Neural cell (in vitro differentiated cells): ENCODE results near the gene SAYSD1.

Experiments used
- CTCF ChIP-seq: fragments of 450-650 bp; IDR thresholded peaks from 2 replicates; pipeline ENCODE4 v1.5.1; 2014; ENCODE audit warnings: antibody characterized with exemption, mild to moderate bottlenecking, moderate library complexity; ENCODE audit not compliant: poor library complexity, severe bottlenecking
- EZH2 ChIP-seq: fragments of 200-600, 300-800 bp; shearing (Covaris generic), sonication (generic); IDR thresholded peaks from 2 replicates; pipeline ENCODE4 v1.6.1; 2014; ENCODE audit warnings: antibody characterized with exemption, low read length, borderline replicate concordance, mild to moderate bottlenecking; ENCODE audit not compliant: insufficient read depth, poor library complexity, severe bottlenecking
- MXI1 ChIP-seq: fragments of 450-650 bp; conservative IDR thresholded peaks from 2 replicates; pipeline ENCODE4 v1.6.1; 2014; ENCODE audit warnings: antibody characterized with exemption, mild to moderate bottlenecking; ENCODE audit not compliant: poor library complexity, severe bottlenecking
- POLR2AphosphoS5 ChIP-seq: IDR thresholded peaks from 2 replicates; pipeline ENCODE4 v1.6.1; 2012

DNA sequence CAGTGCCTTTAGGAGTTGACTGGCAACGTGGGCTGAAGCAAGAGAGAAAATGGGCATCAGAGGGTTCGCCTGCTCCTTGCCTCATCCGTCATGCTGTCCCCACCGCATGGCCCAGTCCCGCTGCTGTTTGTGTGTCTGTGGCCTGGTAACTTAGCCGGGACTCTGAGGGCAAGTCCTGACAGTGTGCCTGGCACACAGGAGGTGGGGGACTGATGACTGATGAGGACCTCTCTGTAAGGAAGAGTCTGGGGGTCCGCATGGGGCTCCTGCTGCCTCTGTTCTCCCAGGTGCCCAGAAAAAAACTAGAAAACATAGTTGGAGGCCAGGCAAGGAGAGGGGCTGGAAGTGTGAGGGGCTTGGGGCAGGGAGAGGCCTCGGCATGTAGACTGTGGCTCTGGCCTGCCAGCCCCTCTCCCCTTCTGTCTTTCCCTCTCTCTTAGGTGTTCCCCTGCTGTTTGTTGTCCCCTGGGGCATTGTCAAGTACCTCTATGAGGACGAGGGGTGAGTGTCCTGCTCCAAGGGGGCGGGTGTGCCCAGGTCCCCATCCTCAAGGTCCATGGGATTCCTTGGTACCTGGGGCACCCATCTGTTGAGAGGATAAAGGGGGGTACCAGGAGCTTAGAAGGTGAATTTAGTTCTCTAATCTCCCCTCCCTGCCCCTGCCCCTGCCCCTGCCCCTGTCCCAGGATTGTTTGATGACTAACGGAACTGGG lies 36.9 kb downstream of the SAYSD1 start:
- TF ChIP-seq POLR2AphosphoS5 (no peak), CTCF (no peak), EZH2 (no peak), MXI1 (no peak)
